Gastrocnemius medialis (tissue), 4 donors: ENCODE measurements around the gene PDZRN4. TPM values are rescaled to one million over a fixed set of nuclear protein-coding genes. Genes with fewer than 3 reads are reported as not detected.

ENCODE experiments used
- ATAC-seq, 2 donors: fragments of 150-250 bp; one replicate each; pipeline ENCODE4 v1.9.1; 2016
- DNase-seq, 2 donors: peaks; one replicate each; pipeline ENCODE4 v3.0.0-alpha.2; 2019
- H3K27ac ChIP-seq, 4 donors: fragments of 200-600 bp; sonication (generic); 1 replicate in 1 of 4; 2 replicates in 3 of 4; pipeline ENCODE4 v1.5.1; 2016 to 2018; ENCODE audit warnings: mild to moderate bottlenecking in 2 of 4, moderate library complexity in 1 of 4
- H3K27me3 ChIP-seq, 3 donors: fragments of 200-600 bp; sonication (generic) in 2 of 3; 1 replicate in 1 of 3; 2 replicates in 2 of 3; pipeline versions ENCODE4 v1.5.1 to v1.6.0; 2016 to 2019; ENCODE audit warnings: mild to moderate bottlenecking in 1 of 3, moderate library complexity in 1 of 3
- H3K36me3 ChIP-seq, 2 donors: fragments of 200-600 bp; sonication (generic) in 1 of 2; one replicate each; pipeline ENCODE4 v1.5.1; 2017 to 2018
- H3K4me1 ChIP-seq, 2 donors: fragments of 200-600 bp; sonication (generic) in 1 of 2; one replicate each; pipeline ENCODE4 v1.5.1; 2016 to 2017; ENCODE audit warnings: mild to moderate bottlenecking in 2 of 2
- H3K4me3 ChIP-seq, 4 donors: fragments of 200-600 bp; sonication (generic) in 3 of 4; 1 replicate in 1 of 4; 2 replicates in 3 of 4; pipeline ENCODE4 v1.5.1; 2016 to 2019; ENCODE audit warnings: mild to moderate bottlenecking in 2 of 4
- H3K9me3 ChIP-seq, 3 donors: fragments of 200-600 bp; sonication (generic) in 2 of 3; 1 replicate in 1 of 3; 2 replicates in 2 of 3; pipeline ENCODE4 v1.5.1; 2016 to 2019
- POLR2A ChIP-seq, 2 donors: fragments of 450-650 bp; IDR thresholded peaks; one replicate each; pipeline ENCODE4 v1.6.1; 2017; ENCODE audit warnings: antibody characterized with exemption in 2 of 2, mild to moderate bottlenecking in 2 of 2, moderate library complexity in 2 of 2
- in situ Hi-C, 4 donors: fragments of 200-750 bp; cut with MboI; loops; one replicate each; pipeline versions ENCODE4 v1.15.0 to v1.8.0; 2017; ENCODE audit warnings: low sequenced_read_pairs in 4 of 4
- intact Hi-C: fragments of 100-400 bp; cut with DNase I; formaldehyde crosslinking; loops from one replicate; pipeline ENCODE4 v1.15.1; 2023; ENCODE audit warnings: low total_unique reads
- total RNA-seq, 4 donors: library from RNA; depleted of rRNA; stranded (reverse); fragments of >200 nt; gene quantifications; one replicate each; pipeline versions ENCODE4 v1.1.0 to v1.2.3, GENCODE V29; 2016
- TF ChIP-seq, protein P1 (sequence below), 5 experiments: fragments of 450-650 bp in 3 of 5; fragments of 200-600 bp in 2 of 5; sonication (generic) in 2 of 5; IDR thresholded peaks in 4 of 5; conservative IDR thresholded peaks in 1 of 5; 1 replicate in 4 of 5; 2 replicates in 1 of 5; pipeline ENCODE4 v1.5.1; 2016 to 2019; ENCODE audit warnings: antibody characterized with exemption in 5 of 5, mild to moderate bottlenecking in 3 of 5, moderate library complexity in 3 of 5

The PDZRN4 gene
- total RNA-seq, 4 donors from 2014 or later, result 0.17 to 1.7 (median 0.64) TPM

GRCh38 chr12:41206298-41206697, 18.2 kb downstream of the PDZRN4 start:
- Histone ChIP-seq H3K27ac (no peak overlapping the region), H3K9me3 (no peaks in the 10 kb centered on the region), H3K36me3 (no peaks in the 10 kb centered on the region), H3K27me3 (no peaks in the 10 kb centered on the region), H3K4me3 (no peak overlapping the region), H3K4me1 (no peaks in the 10 kb centered on the region)
- no peak for DNase-seq
- ATAC-seq, result no peak
- intact Hi-C loops, result no loop called here
- no peak for TF ChIP-seq POLR2A (IDR thresholded peaks at IDR 0.05)
- TF ChIP-seq, protein P1, sequence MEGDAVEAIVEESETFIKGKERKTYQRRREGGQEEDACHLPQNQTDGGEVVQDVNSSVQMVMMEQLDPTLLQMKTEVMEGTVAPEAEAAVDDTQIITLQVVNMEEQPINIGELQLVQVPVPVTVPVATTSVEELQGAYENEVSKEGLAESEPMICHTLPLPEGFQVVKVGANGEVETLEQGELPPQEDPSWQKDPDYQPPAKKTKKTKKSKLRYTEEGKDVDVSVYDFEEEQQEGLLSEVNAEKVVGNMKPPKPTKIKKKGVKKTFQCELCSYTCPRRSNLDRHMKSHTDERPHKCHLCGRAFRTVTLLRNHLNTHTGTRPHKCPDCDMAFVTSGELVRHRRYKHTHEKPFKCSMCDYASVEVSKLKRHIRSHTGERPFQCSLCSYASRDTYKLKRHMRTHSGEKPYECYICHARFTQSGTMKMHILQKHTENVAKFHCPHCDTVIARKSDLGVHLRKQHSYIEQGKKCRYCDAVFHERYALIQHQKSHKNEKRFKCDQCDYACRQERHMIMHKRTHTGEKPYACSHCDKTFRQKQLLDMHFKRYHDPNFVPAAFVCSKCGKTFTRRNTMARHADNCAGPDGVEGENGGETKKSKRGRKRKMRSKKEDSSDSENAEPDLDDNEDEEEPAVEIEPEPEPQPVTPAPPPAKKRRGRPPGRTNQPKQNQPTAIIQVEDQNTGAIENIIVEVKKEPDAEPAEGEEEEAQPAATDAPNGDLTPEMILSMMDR (IDR thresholded peaks at IDR 0.05 in 4 of 5, conservative IDR thresholded peaks at IDR 0.05 in 1 of 5), result no peak
- in situ Hi-C loops, result no loop called here

- Histone ChIP-seq H3K4me1 (no peaks in the 10 kb centered on the region), H3K27me3 (no peaks in the 10 kb centered on the region), H3K9me3 (no peaks in the 10 kb centered on the region), H3K4me3 (no peak overlapping the region), H3K36me3 (no peaks in the 10 kb centered on the region), H3K27ac (no peak overlapping the region)
- DNase-seq, result no peak
- TF ChIP-seq POLR2A (IDR thresholded peaks at IDR 0.05), result no peak
- TF ChIP-seq, protein P1 (IDR thresholded peaks at IDR 0.05 in 4 of 5, conservative IDR thresholded peaks at IDR 0.05 in 1 of 5), result no peak
- in situ Hi-C loops (no loop called here), intact Hi-C loops (no loop called here)
- no peak for ATAC-seq
Observed at GRCh38 chr12:41211448-41211847, 23.3 kb downstream of the PDZRN4 start.

GRCh38 chr12:41212625-41213024, 24.5 kb downstream of the PDZRN4 start:
- Histone ChIP-seq H3K27ac (no peak overlapping the region), H3K4me1 (no peaks in the 10 kb centered on the region), H3K27me3 (no peaks in the 10 kb centered on the region), H3K36me3 (no peaks in the 10 kb centered on the region), H3K9me3 (no peaks in the 10 kb centered on the region), H3K4me3 (no peak overlapping the region)
- ATAC-seq, result no peak
- intact Hi-C loops (no loop called here), in situ Hi-C loops (no loop called here)
- no peak for TF ChIP-seq POLR2A (IDR thresholded peaks at IDR 0.05)
- TF ChIP-seq, protein P1 (IDR thresholded peaks at IDR 0.05 in 4 of 5, conservative IDR thresholded peaks at IDR 0.05 in 1 of 5), result no peak
- no peak for DNase-seq

DNA sequence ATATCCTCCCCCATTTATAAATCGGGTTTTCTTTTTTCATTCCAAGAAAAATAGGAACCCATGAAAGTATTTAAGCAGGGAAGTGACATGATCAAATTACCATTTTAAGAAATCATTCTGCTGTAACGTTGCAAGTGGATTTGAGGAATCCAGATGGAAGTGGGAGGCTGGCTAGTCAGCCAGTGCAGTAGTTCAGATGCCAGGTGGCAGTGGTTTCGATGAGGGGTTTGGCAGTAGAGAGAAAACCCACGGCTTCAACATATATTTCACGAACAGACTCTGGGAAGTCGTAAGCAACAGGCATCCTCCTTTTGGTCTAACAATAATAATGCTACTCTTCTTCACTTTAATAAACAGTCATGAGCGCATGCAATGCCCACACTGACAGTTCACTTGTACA, 25.0 kb downstream of the PDZRN4 start:
- TF ChIP-seq, protein P1 (IDR thresholded peaks at IDR 0.05 in 4 of 5, conservative IDR thresholded peaks at IDR 0.05 in 1 of 5), result no peak
- TF ChIP-seq POLR2A (IDR thresholded peaks at IDR 0.05), result no peak
- Histone ChIP-seq H3K27ac (no peak overlapping the region), H3K4me1 (no peaks in the 10 kb centered on the region), H3K4me3 (no peak overlapping the region), H3K27me3 (no peaks in the 10 kb centered on the region), H3K9me3 (no peaks in the 10 kb centered on the region), H3K36me3 (no peaks in the 10 kb centered on the region)
- intact Hi-C loops, result no loop called here
- ATAC-seq (no peak), DNase-seq (no peak)
- in situ Hi-C loops, result no loop called here

DNA sequence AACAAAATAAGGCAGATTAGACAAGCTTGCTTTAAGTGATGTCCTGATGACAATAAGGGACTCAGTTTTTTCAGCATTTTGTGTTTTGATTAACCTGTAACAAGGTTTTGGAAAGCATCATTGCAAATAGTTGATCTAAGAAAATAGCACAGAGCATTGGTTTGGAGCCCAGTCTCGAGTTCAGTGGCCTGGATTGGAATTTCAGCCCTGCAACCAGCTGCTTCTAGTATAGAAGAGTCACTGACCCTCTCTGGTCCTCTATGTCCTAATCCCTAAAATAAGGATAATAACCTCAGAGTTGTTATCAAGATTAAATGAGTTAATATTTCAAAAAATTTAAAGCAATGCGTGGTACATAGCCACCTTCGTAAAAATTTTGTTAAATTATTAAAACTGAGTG, 25.5 kb downstream of the PDZRN4 start:
- TF ChIP-seq POLR2A (IDR thresholded peaks at IDR 0.05), result no peak
- TF ChIP-seq, protein P1 (IDR thresholded peaks at IDR 0.05 in 4 of 5, conservative IDR thresholded peaks at IDR 0.05 in 1 of 5), result no peak

More for the DNA sequence above, 25.5 kb downstream of the PDZRN4 start:
- intact Hi-C loops (no loop called here), in situ Hi-C loops (no loop called here)
- Histone ChIP-seq H3K9me3 (no peaks in the 10 kb centered on the region), H3K27me3 (no peaks in the 10 kb centered on the region), H3K27ac (no peak overlapping the region), H3K4me1 (no peaks in the 10 kb centered on the region), H3K36me3 (no peaks in the 10 kb centered on the region), H3K4me3 (no peak overlapping the region)
- DNase-seq (no peak), ATAC-seq (no peak)
